Stimulated activated naive CD8-positive, alpha-beta T cell treated with anti-CD3 and anti-CD28 coated beads, Interleukin-15, Interleukin-2, amounts not matched to agents 100 U/mL and 50 U/mL, for 24 hours (primary cell): Measurements from ENCODE around the gene UBE2R2.

Experiments used
- ATAC-seq: fragments of 150-1000 bp; cut with Tn5 transposase; one replicate; pipeline ENCODE4 v1.10.0; 2021
- DNase-seq: peaks from one replicate; pipeline ENCODE4 v3.0.0; 2021

UBE2R2 gene

DNA sequence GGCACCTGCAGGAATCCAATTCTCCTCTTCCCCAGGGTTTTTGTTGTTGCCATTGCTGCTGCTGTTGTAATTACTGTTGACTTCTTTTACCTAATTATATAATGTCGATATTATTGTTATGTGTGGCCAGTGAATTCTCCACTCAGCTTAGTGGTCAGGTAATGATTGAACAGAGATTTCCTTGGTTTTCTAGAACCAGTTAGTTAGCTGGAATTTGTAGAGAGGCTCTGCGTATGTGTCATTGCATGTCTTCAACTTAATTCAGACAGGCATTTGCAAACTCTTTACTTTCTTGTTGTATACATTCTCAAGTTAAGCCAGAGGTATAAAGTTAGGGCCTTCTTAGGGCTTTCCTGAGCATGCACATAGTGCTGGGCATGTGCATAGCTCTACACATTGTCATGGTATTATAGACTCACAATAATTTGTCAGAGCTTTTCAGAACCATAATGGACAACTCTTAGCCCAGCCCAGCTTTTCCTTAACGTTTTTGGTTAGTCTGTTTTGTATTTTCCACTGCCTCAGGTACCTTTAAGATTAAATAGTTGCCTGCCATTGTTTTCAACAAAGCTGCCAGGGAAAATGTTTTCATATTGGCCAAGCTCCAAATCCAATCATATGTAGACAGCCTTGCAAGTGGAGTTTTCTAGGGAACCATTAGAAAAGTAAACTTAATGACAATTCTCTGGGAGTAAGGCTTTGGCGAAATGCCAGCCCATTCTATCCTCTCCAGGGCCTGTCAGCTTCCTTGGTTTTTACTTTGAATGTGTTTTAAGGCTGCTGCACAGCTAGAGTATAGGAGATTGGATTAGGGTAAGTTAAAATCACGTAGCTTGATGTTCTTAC is 68.1 kb downstream of the UBE2R2 start:
- DNase-seq: no peak

DNA sequence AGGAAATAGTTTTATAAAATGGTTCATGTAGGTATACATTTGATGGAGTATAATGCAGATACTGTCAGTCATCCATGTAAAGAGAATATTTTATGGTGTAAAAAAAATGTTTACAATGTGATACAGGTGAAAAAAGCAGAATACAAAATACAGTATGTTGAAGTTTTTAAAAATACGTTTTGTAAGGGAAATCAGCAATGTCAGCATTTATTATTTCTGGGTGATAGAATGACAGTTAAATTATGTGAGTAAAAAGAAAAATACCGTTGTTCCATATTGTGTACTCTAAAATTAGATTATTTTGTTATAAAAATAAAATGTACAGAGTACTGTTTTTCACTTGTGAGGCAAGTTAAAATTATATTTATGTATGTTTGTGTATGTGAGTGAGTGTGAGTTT is 69.0 kb downstream of the UBE2R2 start:
- DNase-seq: no peak

More for the DNA sequence above, 68.1 kb downstream of the UBE2R2 start:
- ATAC-seq: no peak

DNA sequence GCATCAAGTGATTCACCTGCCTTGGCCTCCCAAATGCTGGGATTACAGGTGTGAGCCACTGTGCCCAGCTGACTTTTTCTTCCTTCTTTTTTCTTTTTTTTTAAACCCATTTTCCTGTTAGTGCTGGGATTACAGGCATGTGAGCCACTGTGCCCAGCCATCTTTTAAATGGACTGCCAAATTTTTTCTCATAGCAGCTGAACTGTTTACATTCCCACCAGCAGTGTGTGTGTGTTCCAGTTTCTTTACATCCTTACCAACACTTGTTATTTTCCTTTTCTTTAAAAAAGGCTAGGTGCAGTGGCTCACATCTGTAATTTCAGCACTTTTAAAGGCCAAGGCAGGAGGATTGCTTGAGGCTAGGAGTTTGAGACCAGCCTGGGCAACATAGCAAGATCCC is 76.9 kb downstream of the UBE2R2 start:
- DNase-seq (no peak), ATAC-seq (no peak)

More for the DNA sequence above, 69.0 kb downstream of the UBE2R2 start:
- no peak for ATAC-seq

DNA sequence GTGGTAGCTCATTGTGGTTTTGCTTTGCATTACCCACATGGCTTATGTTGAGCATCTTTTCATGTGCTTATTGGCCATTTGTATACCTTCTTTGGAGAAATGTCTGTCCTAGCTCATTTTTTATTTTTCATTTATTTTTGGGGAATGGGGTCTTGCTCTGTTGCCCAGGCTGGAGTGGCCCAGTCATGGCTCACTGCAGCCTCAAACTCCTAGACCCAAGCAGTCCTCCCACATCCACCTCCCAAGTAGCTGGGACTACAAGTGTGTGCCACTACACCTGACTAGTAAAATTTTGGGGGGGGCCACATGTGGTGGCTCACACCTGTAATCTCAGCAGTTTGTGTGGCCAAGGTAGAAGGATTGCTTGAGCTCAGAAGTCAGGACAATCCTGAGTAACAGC is 77.4 kb downstream of the UBE2R2 start:
- DNase-seq (no peak), ATAC-seq (no peak)

DNA sequence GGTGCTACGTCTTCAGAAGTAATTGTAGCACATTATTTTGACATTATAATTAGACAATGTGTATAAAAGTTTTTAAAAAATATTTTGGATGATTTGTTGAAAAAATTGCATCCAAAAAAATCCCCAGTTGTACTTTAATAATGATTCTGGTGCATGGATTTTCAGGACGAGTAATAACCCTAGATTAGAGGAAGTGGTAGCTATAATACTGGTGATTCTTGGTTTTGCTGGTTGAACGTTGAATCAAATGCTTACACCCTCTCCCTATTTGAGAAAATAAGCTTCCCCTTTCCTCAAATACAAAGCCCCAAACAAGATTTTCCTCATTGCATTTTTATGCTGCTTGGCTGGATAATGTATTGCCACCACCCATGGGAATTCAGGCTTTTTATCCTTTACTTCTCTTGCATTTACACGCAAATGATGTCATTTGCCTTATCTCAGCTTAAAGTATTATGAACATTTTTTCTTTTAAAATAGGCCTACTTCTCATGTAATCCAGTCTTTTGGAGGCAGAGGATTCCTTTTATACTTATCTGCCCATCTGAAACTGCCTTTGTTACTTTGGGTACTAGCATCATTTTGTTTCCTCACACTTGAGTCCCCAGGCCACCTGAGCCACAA is 86.3 kb downstream of the UBE2R2 start:
- DNase-seq: no peak
- no peak for ATAC-seq

DNA sequence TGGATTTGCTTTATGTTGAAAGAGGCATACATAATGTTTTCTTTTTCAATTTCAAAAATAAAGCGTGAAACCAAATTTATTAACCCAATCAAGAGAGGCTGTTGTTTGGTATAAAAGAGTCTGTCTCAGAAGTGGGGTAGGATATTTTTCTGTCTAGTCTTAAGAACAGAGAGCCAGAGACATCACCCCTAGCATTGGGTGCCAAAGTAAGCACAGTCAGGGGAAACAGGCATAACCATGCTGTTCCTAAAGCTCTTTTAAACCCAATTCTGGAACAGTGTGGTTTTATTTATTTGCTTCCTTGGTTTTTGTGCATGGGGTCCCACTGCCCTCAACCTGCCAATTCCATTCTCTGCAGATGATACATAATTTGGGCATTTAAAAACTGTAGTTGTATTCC is 88.2 kb downstream of the UBE2R2 start:
- DNase-seq (no peak), ATAC-seq (no peak)

DNA sequence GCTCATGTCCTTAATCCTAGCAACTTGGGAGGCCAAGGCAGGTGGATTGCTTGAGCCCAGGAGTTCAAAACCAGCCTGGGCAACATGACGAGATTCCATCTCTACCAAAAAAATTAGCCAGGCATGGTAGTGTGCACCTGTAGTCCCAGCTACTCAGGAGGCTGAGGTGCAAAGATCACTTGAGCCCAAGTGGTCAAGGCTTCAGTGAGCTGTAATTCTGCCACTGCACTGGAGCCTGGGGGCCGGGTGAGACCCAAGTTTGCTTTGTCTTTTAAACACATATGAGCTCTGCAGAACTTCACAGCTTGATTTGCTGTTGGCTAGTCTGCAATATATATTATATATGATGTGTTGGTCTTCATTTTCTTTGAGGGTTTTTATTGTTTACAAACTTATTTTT is 89.8 kb downstream of the UBE2R2 start:
- DNase-seq (no peak), ATAC-seq (no peak)

DNA sequence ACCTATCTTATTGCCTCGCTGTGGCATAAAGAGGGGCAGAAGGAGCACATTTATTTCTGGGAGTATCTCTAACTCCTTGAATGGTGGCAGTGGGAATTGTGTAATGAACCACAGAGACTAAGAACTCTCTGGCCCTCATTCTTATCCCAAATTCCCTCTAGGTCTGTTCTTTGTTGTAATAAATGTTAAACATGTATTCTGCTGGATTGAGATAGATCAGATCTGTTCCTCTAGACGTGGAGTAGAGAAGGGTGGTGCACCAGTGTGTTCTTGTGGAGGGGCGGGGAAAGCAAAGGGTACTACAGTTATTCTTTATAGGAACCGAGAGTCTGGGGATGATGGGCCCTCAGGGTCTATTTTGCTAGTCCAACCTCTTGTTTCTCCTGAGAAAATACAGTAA is 90.4 kb downstream of the UBE2R2 start:
- no peak for ATAC-seq
- no peak for DNase-seq

DNA sequence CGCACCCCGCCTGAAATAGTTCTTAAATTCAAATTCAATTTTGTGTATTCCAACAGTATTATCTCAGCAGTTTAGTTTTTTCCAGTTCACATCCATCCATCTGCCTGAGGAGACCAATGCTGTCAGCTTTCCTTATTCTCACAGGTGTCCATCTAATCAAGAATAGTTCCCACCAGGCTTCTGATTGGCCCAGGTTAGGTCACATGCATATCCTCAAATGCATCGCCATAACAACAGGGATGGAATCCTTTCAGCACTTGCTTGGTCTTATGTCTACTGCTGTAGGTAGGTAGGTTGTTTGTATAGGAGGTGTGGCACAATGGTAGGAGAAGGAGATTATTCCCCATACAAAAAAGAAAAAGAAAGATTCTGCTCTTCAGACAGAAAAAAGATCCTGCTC is 91.2 kb downstream of the UBE2R2 start:
- no peak for ATAC-seq
- DNase-seq: no peak

DNA sequence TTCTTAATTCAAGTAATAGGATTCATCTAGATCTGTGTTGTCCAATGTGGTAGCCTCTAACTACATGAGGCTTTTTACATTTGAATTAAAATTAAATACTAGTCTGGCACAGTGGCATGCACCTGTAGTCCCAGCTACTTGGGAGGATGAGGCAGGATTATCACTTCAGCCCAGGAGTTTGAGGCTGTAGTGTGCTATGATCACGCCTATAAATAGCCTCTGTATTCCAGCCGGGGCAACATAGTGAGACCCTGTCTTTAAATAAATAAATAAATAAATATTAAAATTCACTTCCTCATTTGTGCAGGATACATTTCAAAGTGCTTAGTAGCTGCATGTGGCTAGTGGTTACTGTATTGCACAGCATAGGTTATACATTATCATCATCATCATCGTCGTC is 91.8 kb downstream of the UBE2R2 start:
- DNase-seq (no peak), ATAC-seq (no peak)

DNA sequence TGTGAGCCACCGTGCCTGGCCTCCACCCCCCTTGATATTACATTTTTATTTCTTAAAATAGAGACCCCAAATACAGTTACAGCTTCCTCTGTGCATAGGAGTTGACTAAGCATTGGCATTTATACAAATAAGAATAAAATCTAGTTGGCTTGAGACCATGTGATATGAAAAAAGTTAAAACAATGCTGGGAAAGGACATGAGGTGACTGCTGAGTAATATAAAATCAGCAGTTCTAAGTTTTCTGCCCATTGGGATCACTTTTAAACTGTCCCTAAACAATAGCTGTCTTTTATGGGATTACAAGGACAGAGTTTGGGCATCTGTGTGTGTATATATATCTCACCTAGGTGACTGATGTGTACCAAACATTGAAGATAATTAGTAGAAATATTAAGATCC is 96.6 kb downstream of the UBE2R2 start:
- DNase-seq: no peak
- ATAC-seq: no peak

DNA sequence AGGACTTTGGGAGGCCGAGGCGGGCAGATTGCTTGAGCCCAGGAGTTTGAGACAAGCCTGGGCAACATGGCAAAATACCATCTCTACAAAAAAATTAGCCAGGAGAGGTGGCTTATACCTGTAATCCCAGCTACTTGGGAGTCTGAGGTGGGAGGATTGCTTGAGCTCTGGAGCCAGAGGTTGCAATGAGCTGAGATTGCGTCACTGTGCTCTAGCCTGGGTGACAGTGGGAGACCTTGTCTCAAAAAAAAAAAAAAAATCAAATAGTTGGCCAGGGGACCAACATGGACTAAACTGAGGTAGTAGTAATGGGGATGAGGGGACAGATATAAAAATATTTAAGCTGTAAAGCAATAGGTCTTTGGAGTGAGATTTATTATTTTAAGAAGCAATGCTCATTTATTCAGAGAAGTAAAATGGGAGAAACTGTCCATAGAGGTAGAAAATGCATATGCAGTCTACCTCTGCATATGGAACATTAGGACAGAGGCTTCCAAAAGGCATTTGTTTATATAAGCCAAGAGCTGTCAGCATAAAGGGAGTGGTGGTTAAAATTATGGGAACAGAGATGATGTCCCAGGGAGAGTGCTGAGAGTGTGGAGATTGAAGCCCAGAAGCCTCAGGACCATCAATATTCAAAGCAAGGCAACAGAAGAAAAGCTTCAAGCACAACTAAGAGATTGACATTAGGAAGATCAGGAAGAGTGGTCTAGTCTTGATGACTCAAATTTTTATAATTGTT is 98.1 kb downstream of the UBE2R2 start:
- no peak for DNase-seq
- ATAC-seq: no peak

DNA sequence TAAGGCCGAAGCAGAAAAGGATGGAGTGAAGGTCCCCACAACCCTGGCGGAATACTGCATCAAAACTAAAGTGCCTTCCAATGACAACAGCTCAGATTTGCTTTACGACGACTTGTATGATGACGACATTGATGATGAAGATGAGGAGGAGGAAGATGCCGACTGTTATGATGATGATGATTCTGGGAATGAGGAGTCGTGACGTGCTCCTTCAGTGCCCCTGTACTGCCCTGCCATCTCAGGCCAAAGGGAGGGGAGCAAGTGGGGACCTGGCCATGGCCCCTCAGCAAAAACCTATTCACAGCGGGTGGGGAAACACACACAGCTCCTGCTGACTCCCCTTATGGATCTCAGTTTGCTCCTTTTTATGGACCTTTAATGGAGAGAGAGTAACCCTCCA is 100.1 kb downstream of the UBE2R2 start:
- no peak for ATAC-seq
- DNase-seq: no peak

DNA sequence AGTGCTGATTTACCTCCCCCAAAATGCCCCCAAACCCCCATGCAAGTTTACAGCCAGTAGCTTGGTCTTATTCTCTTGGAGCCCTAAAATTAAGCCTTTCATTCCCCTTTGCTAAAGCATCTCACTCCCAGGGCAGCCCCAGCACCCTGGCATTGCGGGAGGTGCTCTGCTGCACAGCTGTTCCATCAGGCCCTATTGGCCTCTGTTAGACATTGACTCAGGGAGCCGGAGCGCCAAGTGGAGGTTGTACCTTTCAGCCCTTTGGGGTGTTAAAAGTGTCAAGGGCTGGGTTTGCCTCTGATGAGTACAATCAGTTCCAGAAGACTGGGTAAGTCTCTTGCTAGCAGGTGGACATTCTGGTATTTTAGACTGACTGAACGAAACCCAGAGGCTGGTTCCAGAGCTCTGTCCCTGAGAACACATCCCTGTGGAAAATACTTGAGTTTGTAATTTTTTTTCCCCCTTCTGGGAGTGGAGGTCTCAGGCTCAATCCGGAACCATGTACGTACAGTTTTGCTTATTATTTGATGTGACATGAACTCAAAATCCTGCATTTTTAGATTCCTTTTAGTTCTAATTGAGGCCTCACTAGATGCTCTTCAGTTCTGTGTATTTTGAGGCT is 102.4 kb downstream of the UBE2R2 start:
- ATAC-seq (no peak), DNase-seq (no peak)

DNA sequence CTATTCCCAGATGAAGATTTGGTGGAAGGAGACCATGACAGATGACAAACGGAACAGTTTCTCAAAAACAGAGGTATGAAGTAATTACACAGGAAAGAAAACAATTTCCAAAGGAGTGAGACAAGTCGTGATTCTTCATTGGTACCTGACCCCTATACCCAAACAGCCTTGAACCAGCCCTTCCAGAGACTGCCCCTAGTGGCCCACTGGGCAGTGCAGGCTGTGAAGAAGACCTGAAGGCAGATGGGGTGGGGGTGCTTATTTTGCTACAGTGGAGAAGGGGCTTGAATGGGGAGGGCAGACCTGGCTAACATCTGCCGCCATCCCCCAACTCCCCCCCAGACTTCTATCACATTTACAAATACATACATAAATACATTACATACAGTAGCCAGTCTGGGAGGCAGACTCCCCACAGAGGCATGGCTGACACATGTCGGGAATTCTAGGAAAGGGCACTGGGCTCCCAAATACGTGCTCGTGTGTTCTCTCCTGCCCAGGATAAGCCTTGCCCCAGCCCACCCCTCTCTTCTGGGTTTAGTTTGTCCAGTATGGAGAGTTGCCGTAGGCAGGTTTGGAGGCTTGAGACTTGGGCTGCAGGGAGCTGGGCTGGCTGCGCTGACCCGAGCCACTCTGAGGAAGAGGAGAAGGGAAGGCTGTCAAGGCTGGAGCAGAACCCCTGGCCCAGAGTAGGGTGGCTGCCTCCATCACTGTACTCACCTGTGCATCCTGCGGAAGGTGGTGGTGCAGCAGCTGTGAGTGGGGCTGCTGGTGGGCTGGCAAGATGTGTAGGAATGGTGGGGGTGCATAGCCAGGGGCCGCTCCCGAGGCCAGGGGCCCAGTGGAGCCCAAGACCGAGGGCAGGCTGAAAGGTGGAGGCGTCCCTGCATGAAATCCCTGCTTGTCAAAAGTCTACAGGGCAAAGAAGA is 105.3 kb downstream of the UBE2R2 start:
- ATAC-seq (no peak), DNase-seq (peak; percentile 35)

DNA sequence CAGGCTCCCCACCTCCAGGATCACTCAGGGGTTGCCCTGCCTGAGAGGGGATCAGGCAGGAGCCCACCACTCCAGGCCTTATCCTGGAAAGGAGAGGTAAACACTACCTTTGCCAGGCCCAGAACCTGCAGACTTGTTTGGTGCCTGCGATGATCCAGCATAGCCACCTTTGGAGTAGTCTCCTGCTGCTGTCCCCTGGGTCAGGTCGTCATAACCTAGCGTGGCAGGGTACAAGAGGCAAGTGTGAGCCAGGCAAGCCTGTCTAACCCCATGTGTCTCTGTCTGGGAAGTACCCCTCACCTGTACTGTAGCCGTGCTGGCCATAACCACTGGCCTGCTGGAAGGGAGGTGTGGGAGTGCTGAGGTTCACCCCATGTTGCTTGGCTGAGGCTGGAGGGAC is 106.1 kb downstream of the UBE2R2 start:
- DNase-seq (no peak), ATAC-seq (no peak)

DNA sequence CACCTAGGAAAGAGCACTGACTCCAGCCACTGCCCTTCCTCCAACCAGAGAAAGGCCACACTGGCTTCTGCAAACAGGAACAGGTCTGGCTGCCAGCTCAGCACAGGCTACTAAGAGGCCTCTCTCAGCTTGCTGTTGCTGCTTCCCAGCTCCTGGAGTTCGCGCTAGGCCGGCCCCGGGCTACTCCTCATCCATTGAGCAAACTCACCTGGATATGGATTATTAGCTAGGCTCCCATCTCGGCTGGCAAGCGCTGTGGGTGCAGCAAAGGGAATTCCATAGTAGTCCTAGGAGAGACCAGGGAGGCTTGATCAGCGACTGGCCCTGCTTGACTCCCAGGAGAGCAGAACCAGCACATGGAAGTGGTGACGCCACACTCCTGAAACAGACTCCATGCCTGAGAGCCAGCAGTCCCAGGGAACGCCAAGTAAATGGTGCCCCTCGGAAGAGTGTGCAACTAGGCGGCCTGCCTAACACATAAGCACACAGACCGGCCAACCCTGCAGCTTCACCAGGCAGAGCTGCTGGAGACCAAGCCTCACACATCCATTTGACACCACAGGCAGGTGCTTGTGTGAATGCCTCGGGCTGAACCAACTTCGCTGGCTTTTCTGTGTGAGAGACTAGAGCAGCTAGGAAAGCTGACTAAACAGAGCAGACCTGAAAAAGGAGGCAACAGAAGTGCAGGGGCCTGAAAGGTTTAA is 107.2 kb downstream of the UBE2R2 start:
- DNase-seq (no peak), ATAC-seq (no peak)

DNA sequence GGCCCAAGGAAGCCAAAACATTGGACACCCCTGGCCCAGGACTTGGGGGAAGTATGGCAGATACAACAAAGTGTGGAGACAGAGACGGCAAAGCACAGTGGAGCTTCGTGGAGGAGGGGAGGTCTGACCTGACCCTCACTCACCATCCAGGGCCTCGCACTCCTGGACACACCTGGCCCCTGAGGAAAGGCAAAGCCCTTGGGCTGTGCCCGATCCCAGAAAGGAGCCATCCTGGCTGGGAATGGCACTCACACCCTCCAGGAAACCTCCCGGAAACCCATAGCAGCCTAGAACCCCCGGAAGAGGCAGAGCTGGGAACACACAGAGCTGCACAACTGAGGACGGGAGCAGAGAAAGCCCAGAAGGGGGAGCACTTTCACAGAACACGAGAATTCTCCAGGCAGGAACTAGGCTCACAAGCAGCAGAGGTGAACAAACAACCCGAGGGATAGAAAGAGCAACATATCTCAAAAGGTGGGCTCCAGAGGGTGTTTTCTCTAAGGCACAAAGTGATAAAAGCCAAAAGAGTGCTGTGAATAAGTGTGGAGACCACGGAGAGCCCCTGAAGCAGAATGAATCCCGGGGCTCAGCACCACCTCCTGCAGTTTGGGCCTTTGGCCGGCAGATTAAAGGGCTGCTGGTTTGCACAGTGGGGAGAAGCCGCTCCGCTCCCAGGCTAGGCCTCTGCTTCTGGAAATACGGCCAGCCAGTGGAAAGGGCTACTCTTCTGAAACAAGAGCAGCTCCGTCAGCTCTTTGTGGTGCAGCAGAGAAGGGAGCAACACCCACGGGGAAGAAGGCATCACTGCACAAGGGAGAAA is 108.2 kb downstream of the UBE2R2 start:
- DNase-seq (peak; percentile 23), ATAC-seq (no peak)

DNA sequence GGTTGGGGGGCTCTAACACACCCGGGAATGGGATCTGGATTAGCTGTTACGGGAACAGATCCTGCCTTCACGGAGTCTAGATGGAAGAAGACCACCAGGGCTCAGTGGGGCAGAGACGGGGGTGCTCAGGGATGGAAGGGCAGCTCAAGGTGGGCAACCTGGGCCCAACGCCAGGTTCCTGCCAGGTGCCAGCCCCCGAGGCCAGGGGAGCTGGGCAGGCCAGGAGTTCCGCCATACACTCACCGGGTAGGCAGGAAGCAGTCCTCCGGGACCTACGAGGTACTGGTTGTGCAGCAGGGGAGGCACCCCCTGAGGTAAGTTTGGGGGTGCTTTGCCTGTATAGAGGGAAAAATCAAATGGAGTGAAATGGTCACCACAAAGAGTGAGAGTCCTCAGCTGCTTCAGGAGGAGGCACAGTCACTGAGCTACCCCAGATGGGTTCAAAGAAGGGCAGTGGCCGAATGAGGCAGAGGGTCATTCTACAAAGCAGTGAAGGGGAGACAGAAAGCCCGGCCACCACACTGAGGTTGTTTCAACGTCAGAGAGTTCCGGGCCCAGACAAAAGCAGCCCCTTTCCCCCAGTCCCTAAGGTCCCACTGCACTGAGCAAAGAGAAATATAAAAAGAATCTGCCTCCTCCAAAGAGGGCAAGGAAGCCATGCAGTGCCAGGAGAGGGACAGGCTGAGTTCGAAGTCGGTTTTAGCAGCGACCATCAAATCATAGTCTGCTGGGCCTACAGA is 110.0 kb downstream of the UBE2R2 start:
- no peak for ATAC-seq
- no peak for DNase-seq
